ENCODE results near the gene C5.

The C5 gene

GRCh38 chr9:120902569-120903535 lies 147.2 kb downstream of the C5 start:
- Histone ChIP-seq H3K27me3 (ENCODE audit: control insufficient read depth in 1 of 2, insufficient read depth in 1 of 2, low read length in 2 of 2) (peaks cover 0 to 34% of the 10 kb centered on the region in 2 experiments), H3K4ac (ENCODE audit: low read depth in 1 of 2, low read length in 2 of 2) (no peak overlapping the region), H3K9ac (ENCODE audit: low read length) (no peak overlapping the region), H3K9me3 (ENCODE audit: control insufficient read depth, low read length) (no peaks in the 10 kb centered on the region), H3K23ac (ENCODE audit: low read length in 2 of 2) (no peak overlapping the region), H3K36me3 (ENCODE audit: control insufficient read depth in 1 of 2, insufficient read depth in 2 of 2, low read depth in 1 of 2, low read length in 2 of 2) (peaks cover 0 to 14% of the 10 kb centered on the region in 2 experiments), H2BK12ac (ENCODE audit: low read length in 2 of 2) (no peak overlapping the region), H2AFZ (ENCODE audit: low read depth, low read length) (no peak overlapping the region), H3K4me2 (ENCODE audit: low read length, poor library complexity, severe bottlenecking) (no peak overlapping the region), H3K14ac (ENCODE audit: low read length in 2 of 2) (no peak overlapping the region), H4K8ac (ENCODE audit: low read length) (no peak overlapping the region), H3K4me3 (ENCODE audit: insufficient read depth in 1 of 2, low read depth in 1 of 2, low read length in 2 of 2) (no peak overlapping the region), H3K4me1 (ENCODE audit: control insufficient read depth, insufficient read depth, low read depth, low read length) (no peaks in the 10 kb centered on the region), H2BK5ac (ENCODE audit: low read depth, low read length, poor library complexity, severe bottlenecking) (no peak overlapping the region), H3K27ac (ENCODE audit: low read length, poor library complexity, severe bottlenecking) (no peak overlapping the region), H2BK15ac (ENCODE audit: low read depth, poor library complexity, severe bottlenecking) (no peak overlapping the region), H3K79me1 (replicated peaks; ENCODE audit: low read length, poor library complexity, severe bottlenecking) (no peaks in the 10 kb centered on the region), H3K18ac (ENCODE audit: low read depth in 1 of 2, low read length in 2 of 2) (no peak overlapping the region), H2AK5ac (ENCODE audit: low read length, severe bottlenecking) (no peak overlapping the region), H2BK120ac (ENCODE audit: low read depth, low read length) (no peak overlapping the region), H4K91ac (ENCODE audit: low read length) (no peak overlapping the region)
- 83% methylated on average over 14 of the region's 14 CpGs for WGBS
- no peak for DNase-seq

Data from mesenchymal stem cell (in vitro differentiated cells and primary cell).